Stimulated activated CD4-positive, alpha-beta T cell treated with anti-CD3 and anti-CD28 coated beads, TNF-alpha, amount 100 ng/mL, for 24 hours (primary cell): ENCODE results near the gene NR4A1.

Source experiments
- DNase-seq, 3 experiments: peaks; one replicate each; pipeline ENCODE4 v3.0.0-alpha.2; 2020; ENCODE audit warnings: low read depth in 3 of 3

Gene NR4A1

GRCh38 chr12:52079576-52080402, 28.5 kb downstream of the NR4A1 start, which contains the start of gene SMIM41:
SMIM41 (plus strand) TSS chr12:52079704; CDS start chr12:52079780, 76 bp downstream.
- DNase-seq = no peak

DNA sequence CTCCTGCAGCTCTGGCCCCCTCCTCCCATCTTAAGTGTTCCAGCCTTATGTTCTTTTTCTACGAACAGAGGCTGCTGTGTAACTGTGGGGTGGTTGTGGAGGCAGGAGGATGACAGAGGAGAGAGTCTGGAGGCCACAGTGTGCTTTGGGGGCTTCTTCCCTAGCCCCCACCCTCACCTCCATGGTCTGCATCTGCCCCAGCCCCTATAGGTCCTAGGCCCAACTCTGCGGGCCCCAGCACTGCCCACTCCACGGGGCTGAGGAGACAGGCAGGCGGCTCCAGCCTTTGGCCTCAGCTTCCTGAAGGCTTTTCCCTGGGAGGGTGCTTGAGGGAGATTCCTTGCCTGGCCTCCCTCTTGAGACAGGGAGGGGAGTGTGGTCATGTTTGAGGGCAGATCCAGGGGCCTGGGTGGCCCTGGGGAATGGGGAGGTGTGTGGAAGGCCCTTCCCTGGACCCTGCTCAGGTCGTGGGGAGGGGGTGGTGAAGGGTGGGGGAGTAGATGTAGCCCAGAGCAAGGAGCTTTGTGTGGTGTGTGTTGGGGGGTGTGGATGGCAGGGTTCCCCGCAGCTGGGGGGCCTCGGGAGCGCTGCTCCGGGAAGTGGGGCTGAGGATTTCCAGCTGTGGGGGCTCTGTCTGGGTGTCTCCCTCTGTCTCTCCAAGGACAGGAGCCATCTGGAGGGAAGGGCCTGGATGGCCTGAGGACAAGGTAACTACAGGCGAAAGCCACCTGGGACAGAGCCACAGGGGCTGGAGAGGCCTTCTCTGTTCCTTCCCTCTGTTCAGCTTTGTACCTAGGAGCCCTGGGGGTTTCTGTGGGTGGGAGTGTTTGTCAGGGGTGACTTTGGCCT, 29.4 kb downstream of the NR4A1 start:
- DNase-seq = no peak

- no peak for DNase-seq
Measured at GRCh38 chr12:52081263-52081733, 30.1 kb downstream of the NR4A1 start.

GRCh38 chr12:52082026-52082668, 30.9 kb downstream of the NR4A1 start:
- no peak for DNase-seq

DNA sequence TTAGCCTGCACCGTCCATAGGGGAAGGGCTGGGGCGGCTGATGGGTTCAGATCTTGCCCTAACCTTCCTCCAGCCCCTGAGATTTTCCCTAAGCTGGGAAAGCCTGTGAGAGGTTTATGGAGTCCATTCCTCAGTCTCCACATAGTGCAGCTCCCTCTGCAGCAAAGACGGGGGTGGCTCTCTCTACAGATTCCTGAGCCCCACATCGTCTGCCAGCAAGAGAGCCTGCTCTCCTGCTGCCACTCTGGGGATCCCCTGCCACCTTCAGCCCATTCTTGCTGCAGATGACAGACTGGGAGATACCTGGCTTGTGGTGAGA, 31.4 kb downstream of the NR4A1 start:
- DNase-seq = no peak

DNA sequence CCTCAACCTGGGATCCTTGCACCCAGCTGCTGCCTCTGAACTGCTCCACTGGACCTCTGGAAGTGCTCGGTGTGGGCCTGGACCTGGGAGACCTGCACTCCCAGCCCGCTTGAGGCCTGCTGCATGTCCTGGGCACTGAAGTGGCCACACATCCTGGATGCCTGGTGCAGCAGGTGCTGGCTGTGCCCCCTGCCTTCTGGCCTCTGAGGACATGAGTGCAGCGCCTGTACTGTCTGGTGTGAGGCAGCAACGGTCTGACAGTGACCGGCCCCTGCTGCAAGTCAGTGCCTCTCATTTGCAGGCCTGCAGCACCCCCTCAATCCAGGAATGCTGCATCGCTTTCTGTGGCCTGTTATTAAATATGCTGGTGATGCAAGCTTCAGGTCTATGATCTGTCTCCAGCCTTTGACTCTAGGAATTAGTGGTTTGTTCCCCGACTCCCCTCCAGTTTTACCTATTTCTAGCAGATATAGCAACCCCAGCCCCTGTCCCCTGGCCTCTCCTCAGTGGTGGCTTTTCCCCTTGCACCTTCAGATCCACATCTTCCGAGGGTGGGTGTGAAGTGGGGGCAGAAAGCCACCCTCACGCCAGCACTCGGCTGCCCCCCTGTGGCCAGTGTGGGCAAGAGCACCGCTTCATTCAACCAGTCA, 31.9 kb downstream of the NR4A1 start:
- peak; percentile 36 to 61 (median 40) for DNase-seq

DNA sequence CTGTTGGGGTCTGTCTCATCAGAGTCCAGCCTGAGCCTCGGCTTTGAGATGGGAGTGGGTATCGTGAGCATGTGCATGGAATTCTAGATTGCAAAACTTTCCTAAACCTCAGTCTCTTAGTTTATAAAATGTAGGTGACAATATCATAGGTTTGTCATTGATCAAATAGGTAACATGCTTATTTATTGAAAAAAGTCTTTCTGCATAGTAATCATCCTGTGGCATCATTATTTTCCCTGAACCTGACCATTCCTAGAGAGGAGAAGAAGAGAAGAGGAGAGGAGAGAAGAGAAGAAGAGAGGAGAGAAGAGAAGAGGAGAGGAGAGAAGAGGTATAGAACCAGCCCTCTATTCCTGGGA, 32.4 kb downstream of the NR4A1 start:
- DNase-seq = no peak

DNA sequence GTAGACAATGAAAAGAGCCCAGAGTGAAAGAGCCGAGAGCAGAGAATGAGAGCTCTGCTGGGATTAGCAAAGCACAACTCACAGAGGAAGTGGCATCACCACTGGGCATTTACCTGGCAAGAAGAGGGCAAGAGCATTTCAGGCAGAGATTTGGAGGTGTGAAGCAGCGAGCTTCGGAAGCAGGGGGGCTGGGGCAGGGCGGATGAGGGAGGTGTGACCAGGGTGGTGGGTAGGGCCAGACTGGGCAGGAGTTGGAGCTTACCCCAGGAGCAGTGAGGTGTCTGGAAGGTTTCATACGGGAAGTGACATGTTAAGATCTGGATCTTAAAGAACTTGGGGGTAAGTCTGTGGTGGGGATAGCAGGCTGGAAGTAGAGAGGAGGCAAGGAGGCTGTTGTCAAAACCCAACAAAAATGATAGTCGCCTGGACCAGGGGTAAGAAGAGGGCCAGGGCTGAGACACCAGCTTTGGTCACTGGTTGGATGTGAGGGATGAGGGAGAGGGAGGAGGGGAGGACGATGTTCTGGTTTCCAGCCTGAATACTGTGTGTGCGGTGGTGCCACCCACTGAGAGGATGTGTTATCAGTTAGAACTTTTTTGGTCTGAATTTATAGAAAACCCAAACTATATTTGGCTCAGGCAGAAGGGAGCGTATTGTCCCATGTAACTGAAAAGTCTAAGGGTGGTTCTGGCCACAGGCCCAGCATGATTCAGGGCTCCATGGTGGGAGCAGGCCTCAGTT, 33.4 kb downstream of the NR4A1 start:
- DNase-seq = no peak

GRCh38 chr12:52085682-52086180, 34.5 kb downstream of the NR4A1 start:
- no peak for DNase-seq

DNA sequence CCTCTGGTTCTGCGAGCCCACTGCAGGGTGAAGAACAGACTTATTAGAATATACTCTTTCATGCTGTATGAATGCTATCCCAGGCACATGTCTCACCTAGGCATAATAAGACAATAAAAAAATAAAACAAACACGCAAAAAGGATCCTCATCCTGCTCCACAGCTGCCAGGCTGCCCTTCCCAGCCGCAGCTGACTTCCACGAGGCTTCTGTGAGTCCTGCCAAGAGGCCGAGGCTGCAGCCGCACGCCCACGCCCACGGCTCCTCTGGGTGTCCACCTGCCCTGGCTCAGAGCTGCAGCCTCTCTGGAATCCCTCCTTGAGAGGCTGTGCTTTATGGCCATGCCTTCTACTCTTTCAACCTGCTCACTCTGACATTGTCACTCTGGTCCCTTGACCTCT, 35.1 kb downstream of the NR4A1 start:
- no peak for DNase-seq

GRCh38 chr12:52086944-52087835, 35.9 kb downstream of the NR4A1 start:
- no peak for DNase-seq

DNA sequence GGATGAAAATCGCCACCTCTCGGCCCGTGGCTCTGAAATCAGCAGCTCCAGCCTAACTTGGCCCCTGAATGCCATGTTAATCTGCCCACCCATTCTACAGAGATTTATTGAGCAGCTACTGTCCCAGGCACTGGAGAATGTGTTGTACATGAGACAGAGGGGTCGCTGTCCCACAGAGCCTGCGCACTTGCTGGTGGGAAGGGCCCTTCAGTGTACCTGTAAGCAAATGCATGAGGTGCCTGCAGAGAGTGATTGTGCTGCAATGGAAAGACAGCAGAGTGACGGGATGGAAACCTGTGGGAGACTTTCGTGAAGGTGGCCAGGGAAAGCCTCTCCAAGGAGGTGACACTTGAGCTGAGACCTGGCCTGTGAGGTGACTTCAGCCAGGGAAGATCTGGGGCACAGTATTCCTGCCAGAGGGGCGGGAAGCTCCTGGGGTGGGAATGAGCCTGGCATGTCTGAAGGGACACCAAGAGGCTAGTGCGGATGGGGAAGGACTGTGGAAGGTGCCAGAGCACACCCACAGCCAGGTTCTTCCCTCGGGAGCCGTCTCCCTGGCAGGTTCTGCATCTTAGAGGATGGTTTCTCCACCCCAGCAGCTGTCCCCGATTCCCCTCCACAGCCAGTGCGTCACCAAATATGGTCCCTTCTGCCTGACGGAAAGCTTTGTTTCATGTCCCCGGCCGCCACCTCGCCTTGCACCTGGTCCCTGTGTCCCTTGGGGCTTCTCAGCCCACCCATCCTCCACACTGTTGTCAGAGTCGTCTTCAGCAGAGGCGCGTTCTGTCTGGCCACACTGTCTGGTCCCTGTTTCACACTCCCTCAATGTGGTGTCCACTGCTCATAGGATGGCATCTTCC, 36.9 kb downstream of the NR4A1 start:
- DNase-seq = no peak

- DNase-seq = no peak
Measured at GRCh38 chr12:52089491-52089890, 38.2 kb downstream of the NR4A1 start.

DNA sequence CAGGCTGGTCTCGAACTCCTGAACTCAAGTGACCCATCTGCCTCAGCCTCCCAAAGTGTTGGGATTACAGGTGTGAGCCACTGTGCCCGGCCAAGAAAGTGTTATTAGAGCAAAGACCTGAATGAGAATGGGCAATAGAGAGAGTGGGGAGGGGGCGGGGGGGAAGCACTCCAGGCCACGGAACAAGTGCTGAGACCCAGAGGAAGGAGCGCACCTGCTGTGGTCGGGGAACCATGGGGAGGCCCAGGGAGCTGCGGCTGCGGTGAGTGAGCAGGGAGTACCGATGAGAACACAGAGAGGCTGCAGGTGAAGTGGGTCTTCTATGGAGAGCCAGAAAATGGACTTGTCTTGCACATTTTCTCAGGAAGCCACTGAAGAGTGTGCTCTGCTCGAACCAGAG, 39.0 kb downstream of the NR4A1 start:
- DNase-seq = no peak

DNA sequence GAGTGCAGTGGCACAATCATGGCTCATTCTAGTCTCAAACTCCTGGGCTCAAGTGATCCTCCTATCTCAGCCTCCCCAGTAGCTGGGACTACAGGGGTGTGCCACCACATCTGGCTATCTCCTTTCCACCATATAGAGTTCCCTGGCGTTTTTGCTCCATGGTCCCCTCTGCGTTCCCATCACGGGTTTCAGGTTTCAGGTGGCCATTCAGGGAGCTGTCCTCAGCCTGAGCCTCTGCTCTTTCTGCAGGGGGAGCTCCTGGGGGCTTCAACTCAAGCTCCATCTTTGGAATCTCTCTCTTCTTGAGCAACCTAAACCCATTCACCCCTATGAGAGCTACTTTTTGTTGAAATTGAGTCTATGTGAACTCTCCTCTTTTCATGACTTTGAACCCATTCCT, 39.8 kb downstream of the NR4A1 start:
- no peak for DNase-seq

DNA sequence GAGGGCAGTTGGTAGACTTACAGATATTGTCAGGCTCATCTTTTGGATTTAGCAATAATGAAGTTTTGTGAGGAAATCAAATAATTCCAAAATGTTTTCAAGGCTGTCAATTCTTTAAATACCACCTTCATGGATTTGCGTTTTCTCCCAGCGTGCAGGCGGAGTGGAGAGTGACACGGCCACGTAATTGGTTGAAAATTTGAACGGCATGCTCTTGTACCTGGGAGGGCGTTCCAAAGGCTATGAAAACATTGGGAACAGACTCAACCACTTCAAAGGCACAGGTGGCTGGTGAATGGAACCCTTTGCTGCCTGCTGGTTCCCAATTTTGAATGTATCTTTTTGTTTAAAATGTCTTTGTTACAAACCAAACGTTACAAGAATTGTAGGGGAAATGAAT, 40.6 kb downstream of the NR4A1 start:
- no peak for DNase-seq

DNA sequence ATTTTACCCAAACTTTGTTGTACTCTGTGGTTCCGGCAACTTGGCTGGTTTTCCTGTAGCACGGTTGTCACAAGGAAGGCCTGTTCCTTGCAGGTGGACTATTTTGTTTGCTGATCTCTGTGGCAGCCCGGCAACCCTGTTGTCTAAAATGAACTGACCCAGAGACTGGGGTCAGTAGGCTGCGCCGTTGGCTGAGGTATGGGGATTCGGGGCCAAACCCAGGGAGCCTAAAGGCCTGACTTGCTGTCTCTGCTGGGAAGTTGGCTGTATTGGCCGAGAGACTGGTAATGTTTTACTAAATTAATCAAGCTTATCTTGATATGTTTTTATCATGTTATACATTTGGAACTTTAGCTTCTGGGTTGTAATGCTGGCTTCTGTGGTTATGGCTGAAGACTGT, 42.1 kb downstream of the NR4A1 start:
- no peak for DNase-seq

GRCh38 chr12:52096332-52097044, 45.2 kb downstream of the NR4A1 start:
- no peak for DNase-seq
